GM23338 (cell line): Measurements from ENCODE around the gene P3R3URF. TPM values are rescaled to one million over a fixed set of nuclear protein-coding genes. Genes with fewer than 3 reads are reported as not detected.

Experiments
- ATAC-seq: fragments of 200-7000 bp; cut with Tn5 transposase; 3 replicates; pipeline ENCODE4 v1.9.1; 2020
- DNase-seq: peaks from one replicate; pipeline ENCODE4 v3.0.0-alpha.2; 2015; ENCODE audit warnings: low spot score
- H2AFZ ChIP-seq: fragments of 200-600 bp; sonication (generic); 2 replicates; pipeline ENCODE4 v1.8.0; 2016; ENCODE audit warnings: antibody characterized with exemption, mild to moderate bottlenecking, moderate library complexity
- H3F3A ChIP-seq: fragments of 200-600 bp; sonication (generic); replicated peaks from 2 replicates; pipeline ENCODE4 v1.8.0; 2017; ENCODE audit warnings: antibody characterized with exemption, mixed run types, low read depth
- H3K27ac ChIP-seq: fragments of 200-600 bp; sonication (generic); 2 replicates; pipeline ENCODE4 v1.6.1; 2016; ENCODE audit warnings: low read depth
- H3K27me3 ChIP-seq: fragments of 200-600 bp; sonication (generic); 2 replicates; pipeline ENCODE4 v1.8.0; 2016; ENCODE audit warnings: mild to moderate bottlenecking, mixed run types, moderate library complexity; ENCODE audit not compliant: insufficient read depth
- H3K36me3 ChIP-seq: fragments of 200-600 bp; sonication (generic); 2 replicates; pipeline ENCODE4 v1.8.0; 2016; ENCODE audit warnings: mild to moderate bottlenecking; ENCODE audit not compliant: insufficient read depth
- H3K4me1 ChIP-seq: fragments of 200-600 bp; sonication (generic); 2 replicates; pipeline ENCODE4 v1.8.0; 2016; ENCODE audit warnings: mild to moderate bottlenecking, moderate library complexity; ENCODE audit not compliant: insufficient read depth
- H3K4me2 ChIP-seq: fragments of 200-600 bp; sonication (generic); 2 replicates; pipeline ENCODE4 v1.7.1; 2017; ENCODE audit warnings: mixed run types
- H3K4me3 ChIP-seq: fragments of 200-600 bp; sonication (generic); 2 replicates; pipeline ENCODE4 v1.6.1; 2016; ENCODE audit warnings: mixed run types
- H3K79me2 ChIP-seq: fragments of 200-600 bp; sonication (generic); replicated peaks from 2 replicates; pipeline ENCODE4 v1.8.0; 2017; ENCODE audit warnings: mild to moderate bottlenecking; ENCODE audit not compliant: insufficient read depth
- H3K9me2 ChIP-seq: fragments of 200-600 bp; sonication (generic); 2 replicates; pipeline ENCODE4 v1.8.0; 2017; ENCODE audit not compliant: insufficient read depth
- H4K20me1 ChIP-seq: fragments of 200-600 bp; sonication (generic); replicated peaks from 2 replicates; pipeline ENCODE4 v1.8.0; 2017; ENCODE audit warnings: mild to moderate bottlenecking; ENCODE audit not compliant: insufficient read depth
- H3K27ac Mint-ChIP-seq: 2 replicates; pipeline ENCODE4 v1.8.0; 2020; ENCODE audit warnings: inconsistent platforms, mild to moderate bottlenecking, moderate library complexity, mixed read lengths
- H3K27me3 Mint-ChIP-seq: 3 replicates; pipeline ENCODE4 v1.8.0; 2022; ENCODE audit warnings: low read depth, mild to moderate bottlenecking, moderate library complexity, mixed read lengths, inconsistent platforms; ENCODE audit not compliant: insufficient read depth, poor library complexity
- H3K36me3 Mint-ChIP-seq: 3 replicates; pipeline ENCODE4 v1.8.0; 2021; ENCODE audit warnings: low read depth, mild to moderate bottlenecking, inconsistent platforms, moderate library complexity, mixed read lengths
- H3K4me1 Mint-ChIP-seq: 3 replicates; pipeline ENCODE4 v1.8.0; 2020; ENCODE audit warnings: mild to moderate bottlenecking, inconsistent platforms, mixed read lengths
- H3K4me3 Mint-ChIP-seq: 3 replicates; pipeline ENCODE4 v1.8.0; 2021; ENCODE audit warnings: moderate library complexity, mild to moderate bottlenecking, inconsistent platforms, mixed read lengths
- H3K9me3 Mint-ChIP-seq: 3 replicates; pipeline ENCODE4 v1.8.0; 2020; ENCODE audit warnings: moderate library complexity, mild to moderate bottlenecking, inconsistent platforms, mixed read lengths
- CREB1 ChIP-seq: fragments of 250-450 bp; sonication (Bioruptor Pico); IDR thresholded peaks from 2 replicates; pipeline ENCODE4 v1.5.0; 2020; ENCODE audit warnings: low read depth, mild to moderate bottlenecking, moderate library complexity
- EZH2 ChIP-seq: fragments of 200-600 bp; sonication (generic); IDR thresholded peaks from one replicate; pipeline ENCODE4 v1.8.0; 2017; ENCODE audit warnings: antibody characterized with exemption, mild to moderate bottlenecking, low read depth; ENCODE audit not compliant: unreplicated experiment
- EZH2phosphoT487 ChIP-seq: fragments of 200-600 bp; sonication (generic); IDR thresholded peaks from one replicate; pipeline ENCODE4 v1.8.1; 2018; ENCODE audit warnings: antibody characterized with exemption; ENCODE audit not compliant: unreplicated experiment
- JUNB ChIP-seq: IDR thresholded peaks from one replicate; pipeline ENCODE4 v1.6.1; 2016; ENCODE audit warnings: antibody characterized with exemption; ENCODE audit not compliant: unreplicated experiment
- STAT1 ChIP-seq: IDR thresholded peaks from one replicate; pipeline ENCODE4 v1.6.1; 2016; ENCODE audit warnings: antibody characterized with exemption; ENCODE audit not compliant: unreplicated experiment
- ZNF114 ChIP-seq: fragments of 250-450 bp; sonication (Bioruptor Pico); IDR thresholded peaks from 2 replicates; pipeline ENCODE4 v1.5.0; 2020; ENCODE audit warnings: mild to moderate bottlenecking, moderate library complexity
- polyA plus RNA-seq: library from polyadenylated mRNA; unstranded; fragments of >200 nt; fragmentation: Nextera tagmentation; extraction: Ambion mirVana; gene quantifications from 2 replicates; pipeline ENCODE4 v1.2.1, GENCODE V29; 2016
- total RNA-seq: library from RNA; depleted of rRNA; stranded (reverse); fragments of >200 nt; shearing (Covaris generic); gene quantifications from 2 replicates; pipeline ENCODE4 v1.2.3, GENCODE V29; 2014
- TF ChIP-seq, protein P1 (sequence below), 2 experiments: fragments of 200-600 bp in 1 of 2; sonication (generic) in 1 of 2; conservative IDR thresholded peaks; 2 replicates each; pipeline versions ENCODE4 v1.5.1 to v1.6.1; 2016 to 2017; ENCODE audit warnings: antibody characterized with exemption in 2 of 2, low read depth in 2 of 2, mild to moderate bottlenecking in 2 of 2, moderate library complexity in 1 of 2
- TF ChIP-seq, protein P2 (sequence below): IDR thresholded peaks from 2 replicates; pipeline ENCODE4 v1.6.1; 2016; ENCODE audit warnings: antibody characterized with exemption

The P3R3URF gene
- total and polyA plus RNA-seq, 2 experiments from 2014 or later = not detected

DNA sequence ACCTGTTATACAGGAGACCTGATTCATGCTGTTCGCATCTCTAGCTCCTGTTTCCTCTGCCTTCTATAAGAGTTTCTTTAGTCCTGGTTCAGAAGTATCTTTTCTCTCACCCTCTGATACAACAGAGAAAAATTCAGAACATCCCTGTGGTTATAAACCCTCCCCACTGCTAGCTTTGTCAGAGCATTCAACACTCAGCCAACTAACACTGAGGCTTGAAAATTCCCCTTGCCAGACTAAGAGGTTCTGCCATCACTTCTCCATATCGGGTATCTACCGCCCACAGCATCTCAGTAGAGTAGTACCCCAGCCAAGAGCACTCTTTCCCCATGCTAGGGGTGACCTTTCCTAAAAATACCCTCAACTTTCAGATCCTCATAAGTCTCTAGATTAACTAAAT is 24.3 kb downstream of the P3R3URF start:
- H3K4me3 Mint-ChIP-seq = no peak overlapping the region
- Histone ChIP-seq H3F3A (no peaks in the 10 kb centered on the region), H2AFZ (no peak overlapping the region), H3K4me1 (no peaks in the 10 kb centered on the region; the same call in none of the 2 replicates), H3K4me3 (no peak overlapping the region), H3K36me3 (no peaks in the 10 kb centered on the region), H3K9me2 (no peaks in the 10 kb centered on the region), H4K20me1 (no peaks in the 10 kb centered on the region), H3K27ac (no peak overlapping the region), H3K79me2 (no peaks in the 10 kb centered on the region), H3K4me2 (no peak overlapping the region), H3K27me3 (no peaks in the 10 kb centered on the region)
- ATAC-seq (no peak), DNase-seq (no peak)
- H3K9me3 Mint-ChIP-seq = no peaks in the 10 kb centered on the region
- H3K27ac Mint-ChIP-seq = no peak overlapping the region
- peaks cover 7% of the 10 kb centered on the region for H3K4me1 Mint-ChIP-seq
- TF ChIP-seq, protein P1, sequence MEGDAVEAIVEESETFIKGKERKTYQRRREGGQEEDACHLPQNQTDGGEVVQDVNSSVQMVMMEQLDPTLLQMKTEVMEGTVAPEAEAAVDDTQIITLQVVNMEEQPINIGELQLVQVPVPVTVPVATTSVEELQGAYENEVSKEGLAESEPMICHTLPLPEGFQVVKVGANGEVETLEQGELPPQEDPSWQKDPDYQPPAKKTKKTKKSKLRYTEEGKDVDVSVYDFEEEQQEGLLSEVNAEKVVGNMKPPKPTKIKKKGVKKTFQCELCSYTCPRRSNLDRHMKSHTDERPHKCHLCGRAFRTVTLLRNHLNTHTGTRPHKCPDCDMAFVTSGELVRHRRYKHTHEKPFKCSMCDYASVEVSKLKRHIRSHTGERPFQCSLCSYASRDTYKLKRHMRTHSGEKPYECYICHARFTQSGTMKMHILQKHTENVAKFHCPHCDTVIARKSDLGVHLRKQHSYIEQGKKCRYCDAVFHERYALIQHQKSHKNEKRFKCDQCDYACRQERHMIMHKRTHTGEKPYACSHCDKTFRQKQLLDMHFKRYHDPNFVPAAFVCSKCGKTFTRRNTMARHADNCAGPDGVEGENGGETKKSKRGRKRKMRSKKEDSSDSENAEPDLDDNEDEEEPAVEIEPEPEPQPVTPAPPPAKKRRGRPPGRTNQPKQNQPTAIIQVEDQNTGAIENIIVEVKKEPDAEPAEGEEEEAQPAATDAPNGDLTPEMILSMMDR (conservative IDR thresholded peaks at IDR 0.05; ENCODE audit: low read depth in 2 of 2) = no peak
- TF ChIP-seq STAT1 (no peak), EZH2phosphoT487 (no peak), ZNF114 (CRISPR knock-in tag) (no peak), CREB1 (CRISPR knock-in tag) (no peak), EZH2 (no peak), JUNB (no peak)
- TF ChIP-seq, protein P2, sequence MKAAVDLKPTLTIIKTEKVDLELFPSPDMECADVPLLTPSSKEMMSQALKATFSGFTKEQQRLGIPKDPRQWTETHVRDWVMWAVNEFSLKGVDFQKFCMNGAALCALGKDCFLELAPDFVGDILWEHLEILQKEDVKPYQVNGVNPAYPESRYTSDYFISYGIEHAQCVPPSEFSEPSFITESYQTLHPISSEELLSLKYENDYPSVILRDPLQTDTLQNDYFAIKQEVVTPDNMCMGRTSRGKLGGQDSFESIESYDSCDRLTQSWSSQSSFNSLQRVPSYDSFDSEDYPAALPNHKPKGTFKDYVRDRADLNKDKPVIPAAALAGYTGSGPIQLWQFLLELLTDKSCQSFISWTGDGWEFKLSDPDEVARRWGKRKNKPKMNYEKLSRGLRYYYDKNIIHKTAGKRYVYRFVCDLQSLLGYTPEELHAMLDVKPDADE = no peak
- no peaks in the 10 kb centered on the region for H3K36me3 Mint-ChIP-seq
- H3K27me3 Mint-ChIP-seq = peaks cover 6% of the 10 kb centered on the region

DNA sequence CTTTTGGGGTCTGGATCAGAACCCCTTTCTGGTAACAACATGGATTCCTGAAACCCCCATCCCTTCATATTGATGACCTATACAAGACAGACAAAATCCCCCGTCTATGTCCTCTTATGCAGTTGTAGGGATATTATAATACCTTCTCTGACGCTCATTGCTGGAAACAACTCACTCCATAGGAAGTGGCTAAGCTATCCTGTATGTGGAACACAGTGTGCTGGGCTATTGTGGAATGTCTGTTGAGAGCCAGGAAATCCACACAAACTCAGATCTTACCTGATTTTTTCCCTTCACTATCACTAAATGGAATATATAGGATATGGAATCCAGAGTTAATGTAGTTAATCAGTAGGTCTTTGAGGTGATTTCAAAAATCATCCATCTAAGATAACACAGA is 26.2 kb downstream of the P3R3URF start:
- Mint-ChIP-seq H3K27ac (no peak overlapping the region), H3K27me3 (peaks cover 6% of the 10 kb centered on the region), H3K4me3 (no peak overlapping the region), H3K4me1 (peaks cover 7% of the 10 kb centered on the region), H3K36me3 (no peaks in the 10 kb centered on the region), H3K9me3 (no peaks in the 10 kb centered on the region)
- Histone ChIP-seq H3K9me2 (0 out of 2 replicates have a peak, but pooled peaks cover 3% of the 10 kb centered on the region), H3K4me3 (no peak overlapping the region), H4K20me1 (no peaks in the 10 kb centered on the region), H3K79me2 (no peaks in the 10 kb centered on the region), H3K27me3 (no peaks in the 10 kb centered on the region), H2AFZ (no peak overlapping the region), H3K27ac (no peak overlapping the region), H3F3A (no peaks in the 10 kb centered on the region), H3K36me3 (no peaks in the 10 kb centered on the region), H3K4me2 (no peak overlapping the region), H3K4me1 (no peaks in the 10 kb centered on the region; the same call in none of the 2 replicates)
- no peak for DNase-seq
- TF ChIP-seq, protein P1 (conservative IDR thresholded peaks at IDR 0.05; ENCODE audit: low read depth in 2 of 2) = no peak
- TF ChIP-seq STAT1 = no peak
- no peak for ATAC-seq
